ENCODE data around the gene SMCO4. TPM values are rescaled to one million over a fixed set of nuclear protein-coding genes. Genes with fewer than 3 reads are reported as not detected.

The SMCO4 gene
- total RNA-seq, 8 experiments from 2014 or later, result 1.1 to 19.2 (median 5.8) TPM

DNA sequence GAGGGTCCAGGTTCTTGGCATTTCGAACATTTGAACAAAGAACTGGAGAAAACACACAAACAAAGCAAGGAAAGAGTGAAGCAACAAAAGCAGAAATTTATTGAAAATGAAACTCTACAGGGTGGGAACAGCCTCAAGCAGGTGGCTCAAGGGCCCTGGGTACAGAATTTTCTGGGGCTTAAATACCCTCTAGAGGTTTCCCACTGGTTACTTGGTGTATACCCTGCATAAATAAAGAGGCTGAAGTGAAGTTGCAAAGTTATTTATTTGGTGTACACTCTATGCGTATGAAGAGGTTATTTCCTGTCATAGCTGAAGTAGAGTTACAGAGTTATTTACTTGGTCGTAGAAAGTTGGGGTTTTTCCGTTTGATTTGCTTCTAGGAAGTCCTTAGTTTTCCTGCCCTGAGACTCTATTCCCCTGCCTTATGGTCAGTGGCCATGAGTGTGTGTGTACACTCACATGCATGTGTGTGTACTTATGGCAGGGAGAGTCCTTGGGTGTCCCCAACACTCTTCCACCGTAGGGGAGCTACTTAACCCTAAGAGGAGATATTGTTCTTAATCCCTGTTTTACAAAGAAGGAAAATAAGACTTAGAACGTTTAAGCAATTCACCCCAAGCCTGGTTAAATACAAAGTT is 5.6 kb upstream of the SMCO4 start:
- ATAC-seq (replicated peaks in 6 of 8), result no peak
- Histone ChIP-seq H3K4me3 (no peak overlapping the region), H3K27ac (no peak overlapping the region), H3K4me1 (replicated peaks in 1 of 2) (no peaks in the 10 kb centered on the region)
- in situ Hi-C loops (cut with MboI; ENCODE audit: low pct_unique_long_range_greater_than_20kb in 2 of 9, low sequenced_read_pairs in 9 of 9, unreplicated experiment in 9 of 9), result loop anchor here in 1 of 9 experiments (25.0 kb wide), 1 partner anchor 311 kb away; no protein-coding TSS in a partner anchor
- WGBS, 10 experiments, result 0 to 88% (median 67%) methylated on average over 1 to 6 of the region's 6 CpGs

DNA sequence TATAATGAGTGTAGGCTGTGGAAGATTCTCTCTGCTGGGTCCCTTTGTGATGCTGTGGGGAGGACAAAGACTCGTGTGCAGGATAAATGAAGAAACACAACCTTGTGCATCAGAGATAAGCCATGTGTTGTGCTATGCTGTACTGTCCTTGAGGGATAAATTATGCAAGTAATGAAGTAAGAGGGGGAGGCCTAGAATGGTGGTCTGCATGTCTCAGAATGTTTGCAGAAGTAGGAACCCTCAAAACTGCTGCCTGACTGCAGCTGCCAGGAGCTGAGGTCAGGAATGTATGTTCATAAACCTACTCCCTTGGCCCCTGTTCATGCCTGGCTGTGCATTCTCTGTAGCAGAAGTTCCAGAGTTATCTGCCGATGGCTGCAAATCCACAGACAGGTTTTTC is 4.6 kb upstream of the SMCO4 start:
- WGBS, 10 experiments, result 0 to 100% (median 44%) methylated on average over 1 to 2 of the region's 2 CpGs; no CpG with 5 or more reads in 2 of the 10 experiments
- no peak for ATAC-seq (replicated peaks in 6 of 8)
- in situ Hi-C loops (cut with MboI; ENCODE audit: low pct_unique_long_range_greater_than_20kb in 2 of 9, low sequenced_read_pairs in 9 of 9, unreplicated experiment in 9 of 9), result loop anchor here in 1 of 9 experiments (25.0 kb wide), 1 partner anchor 310 kb away; no protein-coding TSS in a partner anchor

DNA sequence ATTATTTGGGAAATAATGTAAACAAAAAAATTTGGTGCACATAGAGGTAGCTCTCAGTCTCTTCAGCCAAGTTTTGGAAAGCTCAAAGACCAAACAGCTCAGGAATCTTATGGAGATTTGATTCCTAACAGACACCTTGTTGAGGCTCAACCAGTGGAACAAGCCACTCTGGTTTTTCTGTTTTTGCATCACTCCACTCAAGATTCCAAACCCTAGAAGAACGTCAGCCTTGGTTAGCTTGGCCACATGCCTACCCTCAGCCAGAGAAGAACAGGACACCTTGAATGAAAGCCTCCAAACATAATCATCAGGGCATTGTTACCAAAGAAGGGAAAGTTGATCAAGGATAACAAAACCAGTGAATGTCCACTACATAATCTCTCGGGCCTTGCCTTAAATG is 3.8 kb upstream of the SMCO4 start:
- in situ Hi-C loops (cut with MboI; ENCODE audit: low pct_unique_long_range_greater_than_20kb in 2 of 9, low sequenced_read_pairs in 9 of 9, unreplicated experiment in 9 of 9), result loop anchor here in 1 of 9 experiments (25.0 kb wide), 1 partner anchor 310 kb away; no protein-coding TSS in a partner anchor
- peaks cover 0 to 1% of the 10 kb centered on the region in 2 donors for H3K4me1 ChIP-seq (replicated peaks in 1 of 2)

More for the DNA sequence above, 4.6 kb upstream of the SMCO4 start:
- Histone ChIP-seq H3K4me3 (no peak overlapping the region), H3K27ac (no peak overlapping the region), H3K4me1 (replicated peaks in 1 of 2) (no peaks in the 10 kb centered on the region)

DNA sequence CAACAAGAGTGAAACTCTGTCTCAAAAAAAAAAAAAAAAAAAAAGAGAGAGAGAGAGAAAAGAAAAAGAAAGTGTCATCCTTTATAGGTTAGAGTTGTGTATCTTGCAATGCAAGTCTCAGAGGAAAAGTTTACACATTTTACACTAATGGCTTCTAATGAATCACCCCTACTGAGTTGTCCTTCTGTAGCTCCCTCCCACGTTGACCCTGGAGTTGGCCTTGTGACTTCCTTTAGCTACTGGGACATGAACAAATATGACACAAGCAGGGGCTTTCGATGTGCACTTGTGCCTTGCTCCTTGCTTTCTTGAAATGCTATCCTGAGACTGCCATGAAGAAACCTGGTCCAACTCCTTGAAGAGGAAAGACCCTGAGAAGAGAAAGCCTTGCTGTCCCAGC is 2.4 kb upstream of the SMCO4 start:
- in situ Hi-C loops (cut with MboI; ENCODE audit: low pct_unique_long_range_greater_than_20kb in 2 of 9, low sequenced_read_pairs in 9 of 9, unreplicated experiment in 9 of 9), result loop anchor here in 1 of 9 experiments (25.0 kb wide), 1 partner anchor 308 kb away; no protein-coding TSS in a partner anchor
- ATAC-seq (replicated peaks in 6 of 8), result no peak
- no peak overlapping the region for H3K4me3 ChIP-seq
- peaks cover 0 to 4% of the 10 kb centered on the region in 2 donors for H3K4me1 ChIP-seq (replicated peaks in 1 of 2)
- 44 to 100% (median 62%) methylated on average over 1 to 2 of the region's 2 CpGs; no CpG with 5 or more reads in 5 of the 10 experiments for WGBS, 10 experiments
- no peak overlapping the region for H3K27ac ChIP-seq

More for the DNA sequence above, 3.8 kb upstream of the SMCO4 start:
- ATAC-seq (replicated peaks in 6 of 8), result no peak
- Histone ChIP-seq H3K27ac (no peak overlapping the region), H3K4me3 (no peak overlapping the region)
- 25 to 100% (median 55%) methylated on average over 1 to 2 of the region's 2 CpGs; no CpG with 5 or more reads in 4 of the 10 experiments for WGBS, 10 experiments

DNA sequence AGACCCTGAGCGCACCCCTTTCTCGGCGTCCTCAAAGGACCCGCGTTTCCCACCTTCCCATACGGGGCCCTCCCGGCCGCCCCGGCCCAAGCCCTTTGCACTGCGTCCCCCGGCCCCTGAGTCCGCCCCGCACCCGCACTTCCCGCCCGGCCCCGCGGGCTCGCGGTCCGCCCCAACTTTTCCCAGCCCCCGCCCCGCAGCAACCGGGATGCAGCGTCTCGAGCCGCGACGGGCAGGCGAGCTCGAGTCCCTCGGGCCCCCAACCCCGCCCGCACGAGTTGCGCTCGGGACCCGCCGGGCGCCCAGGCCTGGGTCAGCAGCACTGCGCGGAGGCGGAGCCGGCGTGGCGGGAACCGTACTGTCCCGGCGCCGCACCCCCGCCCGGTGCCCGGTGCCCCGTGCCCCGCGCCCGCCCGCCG is 371 bp downstream of the SMCO4 start:
- in situ Hi-C loops (cut with MboI; ENCODE audit: low pct_unique_long_range_greater_than_20kb in 2 of 9, low sequenced_read_pairs in 9 of 9, unreplicated experiment in 9 of 9), result loop anchor here in 1 of 9 experiments (25.0 kb wide), 1 partner anchor 306 kb away; no protein-coding TSS in a partner anchor
- peaks cover 0 to 4% of the 10 kb centered on the region in 2 donors for H3K4me1 ChIP-seq (replicated peaks in 1 of 2)
- peak overlapping the region; percentile 61 to 91 (median 88) for H3K4me3 ChIP-seq
- H3K27ac ChIP-seq, result peak overlapping the region in 1 of 2 donors; percentile 72
- peak; percentile 39 to 80 (median 72) for ATAC-seq (replicated peaks in 6 of 8)
- no CpG with 5 or more reads among the region's 59 CpGs for WGBS, 10 experiments

DNA sequence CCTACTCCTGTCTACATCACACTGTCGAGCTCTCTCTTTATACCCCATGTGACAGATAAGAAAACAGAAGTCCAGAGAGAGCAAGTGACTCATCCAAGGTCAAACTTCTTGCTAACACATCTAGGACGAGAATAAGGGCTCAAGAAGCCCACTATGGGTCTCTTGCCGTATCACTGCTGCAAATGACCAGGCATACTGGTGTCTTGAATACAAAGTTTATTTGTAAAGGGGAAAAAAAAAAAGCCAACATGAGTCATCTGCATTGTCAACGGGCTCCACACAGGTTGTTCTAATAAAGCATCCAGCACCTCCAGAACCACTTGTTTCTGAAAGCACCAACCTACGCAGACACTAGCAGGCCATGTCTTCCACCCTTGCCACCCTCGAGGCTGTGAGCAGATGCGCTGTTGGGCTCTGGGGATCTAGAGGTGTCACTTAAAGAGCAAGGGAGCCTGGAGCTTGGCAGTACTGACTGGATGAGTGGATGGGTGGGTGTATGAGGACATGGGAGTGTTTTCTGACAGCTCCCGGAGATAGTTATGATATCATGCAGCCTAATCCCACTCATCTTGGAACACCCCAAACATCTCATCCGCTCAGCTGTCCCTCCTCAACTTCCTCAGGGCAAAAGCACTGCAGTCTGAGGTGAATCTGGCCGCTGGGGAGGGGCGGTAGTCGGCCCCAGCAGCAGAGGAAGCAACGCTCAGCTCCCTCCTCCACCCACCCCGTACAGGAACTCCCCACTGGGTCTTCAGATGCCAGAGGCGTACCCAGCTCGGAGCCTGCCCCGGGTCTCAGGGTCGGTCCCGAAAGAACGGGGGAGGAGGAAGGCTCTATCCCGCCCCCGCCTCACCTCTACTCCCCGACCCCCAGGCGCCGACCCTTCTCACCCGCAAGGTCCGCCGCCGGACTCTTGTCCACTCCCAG is 1.0 kb downstream of the SMCO4 start:
- H3K27ac ChIP-seq, result peak overlapping the region in 1 of 2 donors; percentile 72
- peak; percentile 11 to 69 (median 54) for ATAC-seq (replicated peaks in 6 of 8)
- in situ Hi-C loops (cut with MboI; ENCODE audit: low pct_unique_long_range_greater_than_20kb in 2 of 9, low sequenced_read_pairs in 9 of 9, unreplicated experiment in 9 of 9), result loop anchor here in 1 of 9 experiments (25.0 kb wide), 1 partner anchor 305 kb away; no protein-coding TSS in a partner anchor
- H3K4me3 ChIP-seq, result peak overlapping the region; percentile 61 to 91 (median 88)
- peaks cover under 1 to 4% of the 10 kb centered on the region in 2 donors for H3K4me1 ChIP-seq (replicated peaks in 1 of 2)
- 6 to 75% (median 30%) methylated on average over 2 to 5 of the region's 29 CpGs; no CpG with 5 or more reads in 1 of the 10 experiments for WGBS, 10 experiments

DNA sequence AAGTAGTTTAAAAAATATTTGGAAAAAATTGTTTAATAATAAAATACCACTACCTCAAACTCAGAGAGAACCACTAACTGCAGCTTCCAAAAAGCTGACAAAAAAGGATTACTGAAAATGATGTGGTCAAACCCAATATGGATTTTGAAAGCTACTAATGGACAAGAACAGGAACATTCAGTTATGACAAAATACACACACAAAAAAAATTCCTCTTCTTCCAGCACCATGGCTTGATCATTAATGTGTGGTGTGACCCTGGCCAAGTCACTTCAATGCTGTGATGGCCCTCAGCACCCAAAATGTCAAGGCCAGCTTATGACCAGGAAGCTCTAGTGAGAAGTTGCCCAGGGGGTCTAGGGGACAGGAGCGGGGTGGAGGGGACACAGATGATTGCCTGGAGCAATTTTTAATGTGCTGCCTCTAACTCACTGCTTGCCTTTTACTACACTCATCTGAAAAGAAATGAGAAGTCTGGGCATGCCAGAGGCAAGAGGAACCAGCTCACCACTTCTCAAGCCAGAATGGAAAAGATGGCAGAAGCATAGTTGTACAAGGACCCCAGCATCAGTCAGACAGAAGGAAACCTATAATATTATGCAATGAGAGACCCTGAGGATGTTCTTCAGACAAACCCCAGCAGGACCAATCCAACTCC is 2.2 kb downstream of the SMCO4 start:
- in situ Hi-C loops (cut with MboI; ENCODE audit: low pct_unique_long_range_greater_than_20kb in 2 of 9, low sequenced_read_pairs in 9 of 9, unreplicated experiment in 9 of 9), result loop anchor here in 1 of 9 experiments (25.0 kb wide), 1 partner anchor 304 kb away; no protein-coding TSS in a partner anchor
- H3K27ac ChIP-seq, result no peak overlapping the region
- no peak overlapping the region for H3K4me3 ChIP-seq
- ATAC-seq (replicated peaks in 6 of 8), result no peak
- peaks cover 11 to 12% of the 10 kb centered on the region in 2 donors for H3K4me1 ChIP-seq (replicated peaks in 1 of 2)
- WGBS, 10 experiments, result no CpG with 5 or more reads among the region's 1 CpG

DNA sequence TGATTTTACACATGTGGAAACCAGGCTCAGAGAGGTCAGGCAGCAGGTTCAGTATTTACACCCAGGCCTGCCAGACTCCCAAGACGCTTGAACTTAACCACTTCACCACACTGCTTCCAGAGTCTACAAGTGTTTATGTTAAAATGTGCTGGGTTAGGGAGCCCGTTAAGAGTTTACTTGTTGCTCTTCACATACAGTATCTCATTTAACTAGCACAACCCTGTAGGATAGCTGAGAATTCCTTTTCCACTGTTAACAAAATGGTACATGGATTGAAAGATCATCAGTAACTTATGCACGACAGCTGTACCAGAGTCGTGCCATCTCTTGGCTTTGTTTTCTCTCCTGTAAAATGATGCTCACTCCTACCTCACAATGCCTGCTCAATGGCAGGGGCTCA is 2.9 kb downstream of the SMCO4 start:
- WGBS, 10 experiments, result 61 to 100% (median 90%) methylated on average over 2 to 4 of the region's 4 CpGs; no CpG with 5 or more reads in 1 of the 10 experiments
- no peak for ATAC-seq (replicated peaks in 6 of 8)
- in situ Hi-C loops (cut with MboI; ENCODE audit: low pct_unique_long_range_greater_than_20kb in 2 of 9, low sequenced_read_pairs in 9 of 9, unreplicated experiment in 9 of 9), result loop anchor here in 1 of 9 experiments (25.0 kb wide), 1 partner anchor 303 kb away; no protein-coding TSS in a partner anchor

DNA sequence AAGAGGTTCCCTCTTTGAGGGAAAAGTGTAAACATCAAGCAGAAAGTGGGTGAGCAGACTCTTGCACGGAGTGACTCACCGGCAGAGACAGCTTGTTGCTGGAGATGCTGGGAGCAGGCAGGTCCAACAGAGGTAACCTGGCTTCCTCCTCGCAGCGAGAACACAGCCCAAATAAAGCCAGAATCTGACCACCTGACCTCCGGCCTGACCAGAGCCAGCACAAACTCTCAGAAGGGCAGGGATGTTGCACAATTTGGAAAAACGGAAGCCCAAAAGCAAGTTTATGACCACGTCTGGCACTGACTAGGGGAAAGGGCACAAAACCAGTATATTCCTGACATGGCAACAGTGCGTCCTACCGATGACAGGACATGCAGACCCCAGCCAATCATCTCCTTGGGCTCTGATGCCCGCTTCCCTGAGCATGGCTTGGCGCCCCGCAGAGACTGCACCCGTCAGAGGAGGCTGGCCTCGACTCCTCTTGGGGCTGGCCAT is 5.4 kb downstream of the SMCO4 start:
- in situ Hi-C loops (cut with MboI; ENCODE audit: low pct_unique_long_range_greater_than_20kb in 2 of 9, low sequenced_read_pairs in 9 of 9, unreplicated experiment in 9 of 9), result loop anchor here in 1 of 9 experiments (25.0 kb wide), 1 partner anchor 301 kb away; no protein-coding TSS in a partner anchor
- 7 to 90% (median 76%) methylated on average over 1 to 14 of the region's 14 CpGs; no CpG with 5 or more reads in 3 of the 10 experiments for WGBS, 10 experiments
- no peak overlapping the region for H3K4me3 ChIP-seq
- H3K4me1 ChIP-seq (replicated peaks in 1 of 2), result peaks cover 11 to 17% of the 10 kb centered on the region in 2 donors
- no peak for ATAC-seq (replicated peaks in 6 of 8)
- no peak overlapping the region for H3K27ac ChIP-seq

More for the DNA sequence above, 2.9 kb downstream of the SMCO4 start:
- no peak overlapping the region for H3K27ac ChIP-seq
- no peak overlapping the region for H3K4me3 ChIP-seq
- H3K4me1 ChIP-seq (replicated peaks in 1 of 2), result peaks cover 11 to 17% of the 10 kb centered on the region in 2 donors

DNA sequence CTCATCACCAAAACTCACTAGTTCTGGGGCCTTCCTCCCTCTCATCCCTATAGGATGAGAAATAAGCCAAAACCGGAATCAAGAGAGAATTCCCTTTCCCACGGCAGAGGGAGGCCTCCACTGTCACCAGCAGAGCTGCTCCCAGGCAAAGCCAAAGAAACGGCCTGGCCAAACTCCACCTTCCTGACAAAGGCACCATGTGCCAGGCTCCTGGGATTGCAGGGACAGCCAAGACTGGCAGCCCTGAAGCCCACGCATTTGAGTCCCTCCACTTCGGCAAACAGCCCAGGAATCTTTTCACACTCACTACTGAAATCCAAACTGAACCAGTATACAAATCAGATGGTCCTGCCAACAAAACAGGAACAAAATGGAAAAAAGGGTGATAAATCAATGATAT is 6.1 kb downstream of the SMCO4 start:
- 14 to 88% (median 53%) methylated on average over 1 to 5 of the region's 5 CpGs; no CpG with 5 or more reads in 1 of the 10 experiments for WGBS, 10 experiments
- no peak overlapping the region for H3K27ac ChIP-seq
- H3K4me1 ChIP-seq (replicated peaks in 1 of 2), result peaks cover 10 to 17% of the 10 kb centered on the region in 2 donors
- peak in 1 of 8 experiments; percentile 40 for ATAC-seq (replicated peaks in 6 of 8)
- no peak overlapping the region for H3K4me3 ChIP-seq
- in situ Hi-C loops (cut with MboI; ENCODE audit: low pct_unique_long_range_greater_than_20kb in 2 of 9, low sequenced_read_pairs in 9 of 9, unreplicated experiment in 9 of 9), result loop anchor here in 1 of 9 experiments (25.0 kb wide), 1 partner anchor 300 kb away; no protein-coding TSS in a partner anchor

DNA sequence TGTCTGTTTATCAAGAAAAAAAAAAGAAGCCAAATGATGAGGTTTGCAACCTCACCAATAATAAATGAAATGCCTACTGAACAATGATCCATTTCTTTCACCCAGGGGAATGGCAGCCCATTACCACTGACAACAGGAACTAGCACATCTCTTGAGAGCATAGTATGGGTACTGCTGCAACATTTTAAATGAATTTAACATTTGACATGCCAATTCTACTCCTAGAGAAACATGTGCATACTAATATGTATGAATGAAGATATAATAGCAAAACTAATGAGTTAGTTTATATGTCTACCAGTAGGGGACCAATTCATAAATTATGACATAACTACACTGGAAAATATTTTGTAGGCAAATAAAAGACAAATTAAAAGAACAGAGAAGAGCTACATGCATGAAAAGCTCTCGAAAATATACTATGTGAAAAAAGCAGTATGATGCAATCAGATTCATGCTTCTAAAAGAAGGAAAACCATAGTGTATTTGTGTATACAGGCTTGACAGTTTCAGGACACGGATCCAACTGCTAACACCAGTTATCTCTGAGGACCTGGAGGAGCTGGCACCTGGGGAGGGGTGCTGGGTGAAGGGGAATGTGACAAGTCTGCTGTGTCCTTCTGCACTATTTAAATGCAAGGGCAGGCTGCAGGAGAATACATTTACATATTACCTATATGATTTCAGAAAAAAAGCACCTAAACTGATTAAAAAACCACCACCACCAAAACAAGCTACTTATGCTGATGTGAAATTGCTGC is 6.9 kb downstream of the SMCO4 start:
- in situ Hi-C loops (cut with MboI; ENCODE audit: low pct_unique_long_range_greater_than_20kb in 2 of 9, low sequenced_read_pairs in 9 of 9, unreplicated experiment in 9 of 9), result loop anchor here in 1 of 9 experiments (25.0 kb wide), 1 partner anchor 299 kb away; no protein-coding TSS in a partner anchor
- no peak overlapping the region for H3K27ac ChIP-seq
- ATAC-seq (replicated peaks in 6 of 8), result peak in 1 of 8 experiments; percentile 57
- H3K4me1 ChIP-seq (replicated peaks in 1 of 2), result peaks cover 7 to 17% of the 10 kb centered on the region in 2 donors
- no peak overlapping the region for H3K4me3 ChIP-seq
- 46 to 94% (median 71%) methylated on average over 1 to 2 of the region's 2 CpGs; no CpG with 5 or more reads in 1 of the 10 experiments for WGBS, 10 experiments

All from motor neuron (in vitro differentiated cells).